Left lung (tissue), 10 donors: ENCODE data around the gene FCHO1. TPM values are rescaled to one million over a fixed set of nuclear protein-coding genes. Genes with fewer than 3 reads are reported as not detected.

ENCODE experiments used
- ATAC-seq: fragments of 200-7000 bp; cut with Tn5 transposase; one replicate; pipeline ENCODE4 v1.9.1; 2020; ENCODE audit warnings: moderate library complexity
- DNase-seq, 4 donors: peaks; one replicate each; pipeline ENCODE4 v3.0.0-alpha.2; 2013 to 2020
- H3K27ac ChIP-seq, 2 donors: fragments of 200-600 bp; sonication (generic) in 1 of 2; one replicate each; pipeline versions ENCODE4 v1.5.0 to v1.8.0; 2020 to 2021
- H3K27me3 ChIP-seq, 2 donors: fragments of 200-600 bp; sonication (generic) in 1 of 2; one replicate each; pipeline versions ENCODE4 v1.5.0 to v1.8.0; 2020 to 2021
- H3K36me3 ChIP-seq, 2 donors: fragments of 200-600 bp; sonication (generic) in 1 of 2; one replicate each; pipeline versions ENCODE4 v1.5.0 to v1.8.0; 2020 to 2021
- H3K4me1 ChIP-seq, 2 donors: fragments of 200-600 bp; one replicate each; pipeline ENCODE4 v1.8.0; 2021
- H3K4me3 ChIP-seq, 2 donors: fragments of 200-600 bp; sonication (generic) in 1 of 2; one replicate each; pipeline versions ENCODE4 v1.5.0 to v1.8.0; 2020 to 2021; ENCODE audit warnings: mild to moderate bottlenecking in 1 of 2
- H3K9me3 ChIP-seq, 2 donors: fragments of 200-600 bp; sonication (generic) in 1 of 2; one replicate each; pipeline versions ENCODE4 v1.5.0 to v1.8.0; 2020 to 2021
- CTCF ChIP-seq, 2 donors: fragments of 200-600 bp; sonication (generic) in 1 of 2; IDR thresholded peaks; one replicate each; pipeline versions ENCODE4 v1.5.0 to v1.8.0; 2021; ENCODE audit warnings: antibody characterized with exemption in 2 of 2
- intact Hi-C, 2 donors: fragments of 100-400 bp; cut with DNase I; formaldehyde crosslinking; loops; one replicate each; pipeline versions ENCODE4 v1.11.2 to v1.14.2; 2022
- polyA plus RNA-seq, 6 donors: library from polyadenylated mRNA; unstranded; fragments of 120-200 nt; gene quantifications; one replicate each; pipeline ENCODE4 v1.2.1, GENCODE V29; 2013; ENCODE audit not compliant: insufficient read length in 6 of 6
- total RNA-seq, 2 donors: library from RNA; stranded (reverse); fragmentation: NEBNext Ultra II Directional; extraction: Animal tissue kit (Norgen Biotek cat#: 25700); gene quantifications; one replicate each; pipeline ENCODE4 v1.2.1, GENCODE V29; 2021
- donor health status: DM: no; HTN: yes; CAD: no.
- donor health status: DM: no; HTN: no; CAD: no.

Gene FCHO1
- total and polyA plus RNA-seq, 8 donors = 0.54 to 12.7 (median 1.3) TPM

- no peak for TF ChIP-seq CTCF (IDR thresholded peaks at IDR 0.05)
- intact Hi-C loops = loop anchor here in 1 of 2 donors (10.0 kb wide), 1 partner anchor 67 kb away; the partner anchor contains the start of gene RPL18A
- DNase-seq (no peak), ATAC-seq (no peak)
- Histone ChIP-seq H3K4me3 (no peak overlapping the region), H3K27ac (no peak overlapping the region), H3K9me3 (no peaks in the 10 kb centered on the region), H3K27me3 (peaks cover 0 to 25% of the 10 kb centered on the region in 2 donors), H3K4me1 (peaks cover 0 to 3% of the 10 kb centered on the region in 2 donors), H3K36me3 (peaks cover 0 to 34% of the 10 kb centered on the region in 2 donors)
Observed at GRCh38 chr19:17787274-17787913, 36.1 kb downstream of the FCHO1 start.

GRCh38 chr19:17788632-17789031 is 37.4 kb downstream of the FCHO1 start:
- H3K4me1 ChIP-seq = peaks cover 0 to 3% of the 10 kb centered on the region in 2 donors
- no peak for DNase-seq
- H3K27ac ChIP-seq = no peak overlapping the region
- no peaks in the 10 kb centered on the region for H3K9me3 ChIP-seq
- intact Hi-C loops = loop anchor here in 1 of 2 donors (10.0 kb wide), 1 partner anchor 66 kb away; the partner anchor contains the start of gene RPL18A
- H3K27me3 ChIP-seq = peaks cover 0 to 38% of the 10 kb centered on the region in 2 donors
- no peak for ATAC-seq
- no peak for TF ChIP-seq CTCF (IDR thresholded peaks at IDR 0.05)
- peaks cover 0 to 23% of the 10 kb centered on the region in 2 donors for H3K36me3 ChIP-seq
- no peak overlapping the region for H3K4me3 ChIP-seq

DNA sequence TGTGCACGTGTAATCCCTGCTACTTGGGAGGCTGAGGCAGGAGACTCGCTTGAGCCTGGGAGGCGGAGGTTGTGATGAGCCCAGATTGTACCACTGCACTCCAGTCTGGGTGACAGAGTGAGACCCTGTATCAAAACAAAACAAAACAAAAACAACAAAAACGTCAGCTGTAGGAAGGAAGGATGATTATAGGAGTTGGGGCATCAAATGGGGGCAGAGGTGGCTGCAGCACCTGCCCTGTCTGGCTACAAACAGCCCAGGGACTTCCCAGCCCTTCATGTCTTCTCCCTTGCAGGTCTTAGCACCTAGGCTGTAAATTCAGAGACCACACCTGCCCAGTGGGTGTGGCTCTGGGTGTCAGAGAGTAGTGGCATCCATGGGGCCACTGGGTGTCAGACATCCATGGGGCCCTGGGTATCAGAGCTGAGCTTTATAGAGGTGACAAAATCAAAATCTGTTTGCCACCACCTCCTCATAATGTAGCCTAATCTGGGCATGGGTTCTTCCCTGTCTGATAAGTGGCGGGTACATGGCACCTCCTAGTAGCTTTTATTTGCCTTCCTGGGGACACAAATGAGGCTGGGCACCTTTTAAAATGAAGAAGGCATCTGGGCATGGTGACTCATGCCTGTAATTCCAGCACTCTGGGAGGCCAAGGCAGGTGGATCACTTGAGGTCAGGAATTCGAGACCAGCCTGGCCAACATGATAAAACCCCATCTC is 38.9 kb downstream of the FCHO1 start:
- DNase-seq (no peak), ATAC-seq (peak; percentile 30)
- no peak overlapping the region for H3K27ac ChIP-seq
- peaks cover 14 to 54% of the 10 kb centered on the region in 2 donors for H3K27me3 ChIP-seq
- H3K9me3 ChIP-seq = no peaks in the 10 kb centered on the region
- H3K4me1 ChIP-seq = peaks cover 3 to 9% of the 10 kb centered on the region in 2 donors
- H3K36me3 ChIP-seq = peaks cover 0 to 18% of the 10 kb centered on the region in 2 donors
- no peak overlapping the region for H3K4me3 ChIP-seq
- TF ChIP-seq CTCF (IDR thresholded peaks at IDR 0.05) = no peak
- intact Hi-C loops = no loop called here

- H3K27me3 ChIP-seq = peaks cover 20 to 94% of the 10 kb centered on the region in 2 donors
- peak overlapping the region in 1 of 2 donors; percentile 16 for H3K4me3 ChIP-seq
- H3K36me3 ChIP-seq = no peaks in the 10 kb centered on the region
- ATAC-seq = no peak
- no peak for TF ChIP-seq CTCF (IDR thresholded peaks at IDR 0.05)
- H3K4me1 ChIP-seq = peaks cover 3 to 10% of the 10 kb centered on the region in 2 donors
- no peaks in the 10 kb centered on the region for H3K9me3 ChIP-seq
- H3K27ac ChIP-seq = no peak overlapping the region
- intact Hi-C loops = no loop called here
- DNase-seq = no peak
Observed at GRCh38 chr19:17794412-17794730, 43.1 kb downstream of the FCHO1 start.
